ENCODE data around the gene NFIX.
"Not testable (repeated sequence)": the region's sequence is repeated elsewhere in the genome, so short reads cannot be mapped to it uniquely, and the experiment has no call there.

GRCh38 chr19:12957389-12957952 lies 37.8 kb upstream of the NFIX start:
- not testable (repeated sequence) for TF ChIP-seq CTCF (IDR thresholded peaks at IDR 0.05); EZH2 (IDR thresholded peaks at IDR 0.05; ENCODE audit: borderline replicate concordance, insufficient read depth, low read depth, low read length, poor library complexity, severe bottlenecking)
